SIG-M5 treated with dmso at 0.1 percent for 504 hours (cell line): ENCODE results near the gene PNKD.

Experiments
- DNase-seq: peaks from one replicate; lab custom pipeline; 2025; ENCODE audit not compliant: unreplicated experiment; lab: John Stamatoyannopoulos, UW

Gene PNKD

DNA sequence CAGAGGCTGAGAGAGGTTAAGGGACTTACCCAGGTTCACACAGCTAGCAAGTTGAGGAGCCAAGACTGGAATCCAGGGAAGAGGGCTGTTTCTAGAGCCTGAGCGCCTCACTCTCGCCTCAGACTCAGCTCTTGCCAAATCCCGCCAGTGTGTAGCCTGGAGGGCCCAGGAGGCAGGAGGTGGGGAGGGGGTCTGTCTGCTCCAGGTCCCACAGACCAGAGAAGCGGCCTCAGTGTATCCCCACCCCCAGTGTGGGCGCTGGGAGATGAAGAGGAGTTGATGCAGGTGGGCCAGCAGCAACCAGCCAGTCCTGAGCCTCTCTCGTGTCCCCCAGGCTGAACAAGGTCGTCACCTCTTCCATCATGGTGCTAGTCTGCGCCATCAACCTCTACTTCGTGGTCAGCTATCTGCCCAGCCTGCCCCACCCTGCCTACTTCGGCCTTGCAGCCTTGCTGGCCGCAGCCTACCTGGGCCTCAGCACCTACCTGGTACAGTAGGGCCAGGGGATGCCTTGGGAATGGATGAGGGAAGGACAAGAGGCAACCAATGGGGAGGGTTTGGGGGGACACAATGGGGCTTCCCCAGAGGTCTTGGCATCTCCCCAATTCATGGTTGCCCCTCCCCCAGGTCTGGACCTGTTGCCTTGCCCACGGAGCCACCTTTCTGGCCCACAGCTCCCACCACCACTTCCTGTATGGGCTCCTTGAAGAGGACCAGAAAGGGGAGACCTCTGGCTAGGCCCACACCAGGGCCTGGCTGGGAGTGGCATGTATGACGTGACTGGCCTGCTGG lies 124.2 kb downstream of the PNKD start:
- DNase-seq = no peak

DNA sequence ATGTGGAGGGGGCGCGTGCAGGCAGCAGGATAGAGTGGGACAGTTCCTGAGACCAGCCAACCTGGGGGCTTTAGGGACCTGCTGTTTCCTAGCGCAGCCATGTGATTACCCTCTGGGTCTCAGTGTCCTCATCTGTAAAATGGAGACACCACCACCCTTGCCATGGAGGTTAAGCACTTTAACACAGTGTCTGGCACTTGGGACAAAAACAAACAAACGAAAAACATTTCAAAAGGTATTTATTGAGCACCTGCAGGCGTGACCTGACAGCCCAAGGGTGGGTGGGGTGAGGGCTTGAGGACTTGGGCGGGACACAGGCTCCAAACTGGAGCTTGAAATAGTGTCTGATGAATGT lies 124.7 kb downstream of the PNKD start:
- DNase-seq = no peak

DNA sequence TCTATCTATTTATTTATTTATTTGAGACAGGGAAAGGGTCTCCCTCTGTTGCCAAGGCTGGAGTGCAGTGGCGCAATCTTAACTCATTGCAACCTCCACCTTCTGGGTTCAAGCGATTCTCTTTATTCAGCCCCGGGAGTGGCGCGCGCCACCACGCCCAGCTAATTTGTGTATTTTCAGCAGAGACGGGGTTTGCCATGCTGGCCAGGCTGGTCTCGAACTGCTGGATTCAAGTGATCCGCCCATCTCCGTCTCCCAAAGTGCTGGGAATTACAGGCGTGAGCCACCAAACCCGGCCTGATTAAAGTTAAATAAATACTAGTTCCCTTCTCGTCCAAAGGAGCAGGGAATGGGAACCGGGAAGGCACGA lies 125.1 kb downstream of the PNKD start:
- DNase-seq = no peak

DNA sequence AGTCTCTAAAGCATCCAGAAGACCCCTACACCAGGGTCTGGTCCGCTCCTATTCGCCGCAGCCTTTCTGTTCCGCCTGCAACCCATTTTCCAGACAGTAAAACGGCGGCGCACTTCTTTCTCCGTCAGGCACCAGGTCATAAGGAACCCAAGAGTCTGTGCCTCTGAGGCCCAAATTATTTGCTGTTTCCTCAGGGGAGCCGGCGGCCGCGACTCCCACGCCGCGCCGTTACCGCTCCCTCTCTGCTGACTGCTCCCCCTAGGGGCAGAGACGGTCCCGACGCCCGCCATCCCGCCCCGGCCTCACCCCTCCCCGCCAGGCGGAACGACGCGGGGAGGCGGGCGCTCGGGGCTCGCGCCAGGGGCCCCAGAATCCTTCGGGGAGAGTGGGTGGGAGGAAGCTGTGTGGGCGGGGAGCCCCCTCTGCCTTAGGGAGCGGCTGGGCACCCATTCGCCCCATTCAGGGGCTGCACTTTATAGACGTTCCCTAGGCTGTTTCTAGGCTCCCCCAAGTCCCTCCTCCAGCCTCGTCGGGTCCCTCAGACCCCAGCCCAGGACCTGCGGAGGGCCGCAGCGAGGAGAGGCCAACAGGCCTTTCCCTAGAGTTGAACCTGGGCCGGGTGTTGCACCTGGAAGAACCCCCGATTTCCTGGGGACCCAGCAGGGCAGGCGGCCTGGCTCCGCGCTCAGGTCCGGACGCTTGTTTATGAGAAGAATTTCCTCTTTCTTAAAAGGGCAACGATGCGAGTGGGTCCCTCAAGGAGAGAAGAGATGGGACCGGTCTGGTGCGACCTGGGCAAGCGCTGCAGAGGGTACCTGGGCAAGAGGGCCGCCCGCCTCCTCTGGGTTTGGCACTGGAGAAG lies 125.7 kb downstream of the PNKD start:
- DNase-seq = peak; percentile 98
